Common myeloid progenitor, CD34-positive (primary cell): ENCODE measurements around the gene TMEM253.

Source experiments
- CTCF ChIA-PET: fragments of 350-600 bp; sonication (Branson Sonifier 250); formaldehyde crosslinking; loops from one replicate; lab custom pipeline; 2021; ENCODE audit warnings: antibody characterized with exemption; lab: Charles Lee
- POLR2A ChIA-PET: fragments of 350-600 bp; sonication (Branson Sonifier 250); formaldehyde crosslinking; loops from one replicate; lab custom pipeline; 2021; ENCODE audit warnings: antibody characterized with exemption; lab: Charles Lee
- DNase-seq, 3 donors: peaks; one replicate each; pipeline versions ENCODE4 v3.0.0 to v3.0.0-alpha.2; 2013
- H3K27ac ChIP-seq, 2 experiments: 1 replicate in 1 of 2; 2 replicates in 1 of 2; pipeline ENCODE4 v1.7.0; 2013; ENCODE audit warnings: inconsistent platforms in 2 of 2, low read length in 2 of 2, mild to moderate bottlenecking in 2 of 2, low read depth in 1 of 2, moderate library complexity in 1 of 2; ENCODE audit not compliant: severe bottlenecking in 2 of 2, insufficient read depth in 1 of 2, poor library complexity in 1 of 2
- H3K27me3 ChIP-seq, 5 experiments: replicated peaks in 2 of 5; 1 replicate in 3 of 5; 2 replicates in 2 of 5; pipeline versions ENCODE4 v1.6.1 to v1.7.0; 2013; ENCODE audit warnings: low read length in 4 of 5, mild to moderate bottlenecking in 2 of 5, moderate library complexity in 2 of 5, inconsistent platforms in 1 of 5; ENCODE audit not compliant: insufficient read depth in 5 of 5, control insufficient read depth in 4 of 5
- H3K36me3 ChIP-seq, 4 experiments: 1 replicate in 2 of 4; 2 replicates in 2 of 4; pipeline versions ENCODE4 v1.6.1 to v1.7.0; 2013; ENCODE audit warnings: low read length in 3 of 4, control low read depth in 1 of 4, mild to moderate bottlenecking in 1 of 4; ENCODE audit not compliant: control insufficient read depth in 4 of 4, insufficient read depth in 4 of 4
- H3K4me1 ChIP-seq, 4 experiments: 1 replicate in 3 of 4; 2 replicates in 1 of 4; pipeline versions ENCODE4 v1.6.1 to v1.7.1; 2013; ENCODE audit warnings: low read length in 3 of 4, mild to moderate bottlenecking in 3 of 4, control low read depth in 1 of 4, inconsistent platforms in 1 of 4, moderate library complexity in 1 of 4; ENCODE audit not compliant: control insufficient read depth in 4 of 4, insufficient read depth in 4 of 4; ENCODE audit errors: control extremely low read depth in 1 of 4
- H3K4me3 ChIP-seq, 7 experiments: 1 replicate in 4 of 7; 2 replicates in 3 of 7; pipeline versions ENCODE4 v1.5.1 to v1.7.0; 2013; ENCODE audit warnings: mild to moderate bottlenecking in 7 of 7, low read length in 6 of 7, moderate library complexity in 6 of 7, inconsistent platforms in 2 of 7, low read depth in 2 of 7, control low read depth in 1 of 7; ENCODE audit not compliant: insufficient read depth in 4 of 7, control insufficient read depth in 1 of 7; ENCODE audit errors: extremely low read depth in 1 of 7
- H3K9me3 ChIP-seq, 5 experiments: 1 replicate in 4 of 5; 2 replicates in 1 of 5; pipeline versions ENCODE4 v1.6.1 to v1.7.1; 2013; ENCODE audit warnings: low read length in 4 of 5, mild to moderate bottlenecking in 2 of 5, inconsistent platforms in 1 of 5, low read depth in 1 of 5, moderate library complexity in 1 of 5; ENCODE audit not compliant: control insufficient read depth in 4 of 5, insufficient read depth in 2 of 5; ENCODE audit errors: control extremely low read depth in 1 of 5
- WGBS: methylation state at CpG from one replicate; pipeline ENCODE4 v1.1.5; 2013; ENCODE audit not compliant: insufficient coverage; 5-methylcytosine and 5-hydroxymethylcytosine counted together

Gene TMEM253

DNA sequence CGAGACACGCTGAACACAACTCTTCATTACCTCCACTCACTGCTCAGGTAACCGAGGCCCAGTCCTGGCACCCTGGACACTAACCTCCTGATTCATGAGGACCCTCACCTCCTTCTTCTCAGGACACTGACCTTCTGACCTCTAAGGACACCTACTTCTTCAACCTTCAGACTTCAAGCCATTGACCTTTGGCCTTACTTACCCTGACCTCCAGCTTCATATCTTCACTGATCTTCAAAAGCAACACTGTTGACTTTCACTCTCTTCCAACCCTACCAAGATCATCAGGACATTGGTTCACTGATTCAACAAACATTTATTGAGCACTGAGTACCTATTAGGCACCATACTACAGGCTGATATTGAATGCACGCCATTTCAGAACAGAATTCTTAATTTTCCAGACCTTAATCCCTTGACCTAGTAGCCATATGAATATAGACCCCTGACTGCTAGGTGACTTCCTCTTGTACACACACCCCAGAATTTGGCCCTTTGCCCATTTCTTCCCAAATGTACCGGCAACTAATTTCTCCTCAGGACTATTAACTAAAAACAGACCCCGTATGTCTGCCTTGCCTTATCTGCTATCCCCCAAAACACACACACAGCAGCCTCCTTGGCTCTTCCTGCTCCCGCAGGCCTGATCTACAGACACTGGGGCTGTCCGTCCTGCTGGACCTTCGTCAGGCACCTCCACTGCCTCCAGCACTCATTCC, 25.0 kb upstream of the TMEM253 start:
- POLR2A ChIA-PET = no interaction called here
- no peak for DNase-seq
- WGBS = 97% methylated on average over 9 of the region's 9 CpGs
- no peaks in the 10 kb centered on the region for H3K9me3 ChIP-seq
- no peak overlapping the region for H3K27ac ChIP-seq
- peaks cover 5 to 23% (median 20%) of the 10 kb centered on the region in 4 experiments for H3K4me1 ChIP-seq
- no peak overlapping the region for H3K4me3 ChIP-seq
- peaks cover 2 to 60% (median 40%) of the 10 kb centered on the region in 4 experiments for H3K36me3 ChIP-seq
- no peaks in the 10 kb centered on the region for H3K27me3 ChIP-seq
- CTCF ChIA-PET = interaction anchor here (1.5 to 6.2 kb wide), 3 partner anchors 10 to 29 kb away, joined by 3 to 124 read pairs (median 12); no protein-coding TSS in a partner anchor

DNA sequence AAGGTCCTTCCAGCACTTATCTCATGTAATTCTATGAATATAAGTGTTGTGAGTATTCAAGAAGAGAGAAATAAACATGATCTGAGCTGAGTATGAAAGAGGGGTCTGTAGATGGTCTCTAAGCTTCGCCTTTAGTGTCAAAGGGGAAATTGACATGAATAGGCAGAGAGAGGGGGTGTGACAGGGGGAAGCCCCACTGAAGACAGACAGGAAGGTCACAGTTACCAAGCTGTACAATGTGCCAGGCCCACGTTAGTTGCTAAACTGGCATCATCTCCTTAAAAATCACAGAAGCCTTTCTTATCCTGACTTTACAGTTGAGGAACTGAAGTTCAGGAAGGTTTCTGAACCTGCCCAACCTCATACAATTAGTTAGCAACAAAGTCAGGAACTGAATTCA, 23.2 kb upstream of the TMEM253 start:
- WGBS = 100% methylated on average over 2 of the region's 2 CpGs
- POLR2A ChIA-PET = no interaction called here
- H3K4me3 ChIP-seq = no peak overlapping the region
- H3K36me3 ChIP-seq = peaks cover 2 to 76% (median 51%) of the 10 kb centered on the region in 4 experiments
- H3K9me3 ChIP-seq = no peaks in the 10 kb centered on the region
- no peak overlapping the region for H3K27ac ChIP-seq
- no peaks in the 10 kb centered on the region for H3K27me3 ChIP-seq
- CTCF ChIA-PET = interaction anchor here (1.0 to 3.9 kb wide), 5 partner anchors 9 to 27 kb away, joined by 3 to 15 read pairs (median 7); no protein-coding TSS in a partner anchor
- no peak for DNase-seq
- peaks cover 0 to 7% (median 4%) of the 10 kb centered on the region in 4 experiments for H3K4me1 ChIP-seq

DNA sequence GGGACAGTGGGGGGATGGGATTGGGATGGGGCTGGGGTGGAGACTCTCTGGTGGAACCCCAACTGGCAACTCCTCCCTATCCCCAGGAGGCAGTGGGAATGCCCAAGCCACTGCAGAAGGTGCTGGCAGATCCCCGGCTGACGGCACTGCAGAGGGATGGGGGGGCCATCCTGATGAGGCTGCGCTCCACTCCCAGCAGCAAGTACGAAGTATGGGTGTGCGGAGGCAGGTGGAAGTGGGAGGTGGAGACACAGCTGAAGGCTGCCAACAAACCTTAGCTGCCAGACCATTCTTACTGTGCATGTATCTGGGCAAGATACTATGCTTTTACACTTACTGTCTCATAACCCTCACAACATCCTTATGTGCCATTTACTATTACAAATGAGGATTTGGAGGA, 22.6 kb upstream of the TMEM253 start:
- WGBS = 100% methylated on average over 3 of the region's 5 CpGs
- peaks cover 0 to under 1% (median 0%) of the 10 kb centered on the region in 4 experiments for H3K4me1 ChIP-seq
- no peaks in the 10 kb centered on the region for H3K9me3 ChIP-seq
- no peak overlapping the region for H3K4me3 ChIP-seq
- ChIA-PET POLR2A (no interaction called here), CTCF (interaction anchor here (1.0 to 3.9 kb wide), 5 partner anchors 9 to 26 kb away, joined by 3 to 15 read pairs (median 7); no protein-coding TSS in a partner anchor)
- no peak overlapping the region for H3K27ac ChIP-seq
- DNase-seq = no peak
- H3K27me3 ChIP-seq = no peaks in the 10 kb centered on the region
- H3K36me3 ChIP-seq = peaks cover 2 to 81% (median 51%) of the 10 kb centered on the region in 4 experiments

DNA sequence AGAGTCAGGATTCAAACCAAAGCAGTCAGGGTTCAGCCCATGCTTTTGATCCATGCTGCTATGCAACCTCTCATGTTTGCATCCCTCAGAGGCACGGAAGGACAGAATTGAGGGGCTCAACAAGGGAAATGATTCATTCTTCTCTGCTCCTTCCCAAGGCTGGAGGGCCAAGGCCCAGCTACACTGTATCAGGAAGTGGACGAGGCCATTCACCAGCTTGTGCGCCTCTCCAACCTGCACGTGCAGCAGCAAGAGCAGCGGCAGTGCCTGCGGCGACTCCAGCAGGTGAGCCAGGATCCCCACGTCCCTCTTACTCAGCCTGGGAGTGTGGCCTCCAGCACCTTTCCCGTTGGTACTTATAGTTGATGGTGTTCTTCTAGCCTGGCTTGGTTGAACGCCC, 22.1 kb upstream of the TMEM253 start:
- H3K27me3 ChIP-seq = no peaks in the 10 kb centered on the region
- no peak for DNase-seq
- POLR2A ChIA-PET = no interaction called here
- H3K4me1 ChIP-seq = no peaks in the 10 kb centered on the region
- H3K36me3 ChIP-seq = peaks cover 2 to 78% (median 51%) of the 10 kb centered on the region in 4 experiments
- CTCF ChIA-PET = interaction anchor here (1.0 to 3.9 kb wide), 8 partner anchors 8 to 29 kb away, joined by 3 to 15 read pairs (median 6); partner anchors contain the start of gene ARHGEF40
- no peak overlapping the region for H3K4me3 ChIP-seq
- no peaks in the 10 kb centered on the region for H3K9me3 ChIP-seq
- H3K27ac ChIP-seq = no peak overlapping the region
- 97% methylated on average over 8 of the region's 10 CpGs for WGBS

DNA sequence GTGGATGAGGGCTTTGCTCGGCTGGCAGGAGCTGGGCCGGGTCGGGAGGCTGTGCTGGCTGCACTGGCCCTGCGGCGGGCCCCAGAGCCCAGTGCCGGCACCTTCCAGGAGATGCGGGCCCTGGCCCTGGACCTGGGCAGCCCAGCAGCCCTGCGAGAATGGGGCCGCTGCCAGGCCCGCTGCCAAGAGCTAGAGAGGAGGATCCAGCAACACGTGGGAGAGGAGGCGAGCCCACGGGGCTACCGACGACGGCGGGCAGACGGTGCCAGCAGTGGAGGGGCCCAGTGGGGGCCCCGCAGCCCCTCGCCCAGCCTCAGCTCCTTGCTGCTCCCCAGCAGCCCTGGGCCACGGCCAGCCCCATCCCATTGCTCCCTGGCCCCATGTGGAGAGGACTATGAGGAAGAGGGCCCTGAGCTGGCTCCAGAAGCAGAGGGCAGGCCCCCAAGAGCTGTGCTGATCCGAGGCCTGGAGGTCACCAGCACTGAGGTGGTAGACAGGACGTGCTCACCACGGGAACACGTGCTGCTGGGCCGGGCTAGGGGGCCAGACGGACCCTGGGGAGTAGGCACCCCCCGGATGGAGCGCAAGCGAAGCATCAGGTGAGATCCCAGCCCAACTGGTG, 19.2 kb upstream of the TMEM253 start:
- no peaks in the 10 kb centered on the region for H3K27me3 ChIP-seq
- no peaks in the 10 kb centered on the region for H3K4me1 ChIP-seq
- POLR2A ChIA-PET = no interaction called here
- WGBS = 93% methylated on average over 27 of the region's 30 CpGs
- H3K27ac ChIP-seq = no peak overlapping the region
- DNase-seq = no peak
- CTCF ChIA-PET = interaction anchor here (2.1 to 9.9 kb wide), 3 partner anchors 9 to 23 kb away, joined by 6 to 124 read pairs (median 18); partner anchors contain the start of gene ARHGEF40
- no peaks in the 10 kb centered on the region for H3K9me3 ChIP-seq
- peaks cover 4 to 73% (median 48%) of the 10 kb centered on the region in 4 experiments for H3K36me3 ChIP-seq
- H3K4me3 ChIP-seq = no peak overlapping the region

DNA sequence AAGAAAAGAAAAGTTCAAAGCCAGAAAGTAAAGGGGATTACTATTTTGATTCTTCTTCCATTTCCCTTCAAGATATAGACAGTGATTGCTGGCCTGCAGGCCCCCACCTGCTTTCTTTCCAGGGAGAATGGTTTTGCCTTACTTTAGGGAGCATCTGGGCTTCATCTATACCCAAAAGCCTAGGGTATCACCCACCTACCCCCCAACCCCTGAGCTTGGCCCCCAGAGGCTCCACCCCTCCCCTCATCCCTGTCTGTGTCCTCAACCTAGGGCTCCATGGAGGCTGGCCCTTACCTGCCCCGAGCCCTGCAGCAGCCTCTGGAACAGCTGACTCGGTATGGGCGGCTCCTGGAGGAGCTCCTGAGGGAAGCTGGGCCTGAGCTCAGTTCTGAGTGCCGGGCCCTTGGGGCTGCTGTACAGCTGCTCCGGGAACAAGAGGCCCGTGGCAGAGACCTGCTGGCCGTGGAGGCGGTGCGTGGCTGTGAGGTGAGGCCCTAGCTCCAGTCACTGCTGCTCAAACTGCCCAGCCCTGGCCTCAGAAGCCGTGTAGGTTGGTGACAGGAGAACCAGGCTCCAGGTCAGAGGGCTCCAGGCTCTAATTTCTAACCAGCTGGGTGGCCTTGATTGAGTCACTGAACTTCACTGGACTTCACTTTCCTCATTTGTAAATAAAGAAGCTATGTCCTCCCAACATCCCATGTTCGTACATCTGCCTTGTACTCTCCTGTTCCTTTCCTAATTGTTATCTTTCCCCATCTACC, 17.1 kb upstream of the TMEM253 start:
- WGBS = 96% methylated on average over 11 of the region's 11 CpGs
- H3K36me3 ChIP-seq = peaks cover 4 to 63% (median 39%) of the 10 kb centered on the region in 4 experiments
- H3K4me3 ChIP-seq = no peak overlapping the region
- CTCF ChIA-PET = interaction anchor here (1.0 to 9.9 kb wide), 9 partner anchors 9 to 68 kb away, joined by 3 to 124 read pairs (median 6); partner anchors contain the start of gene ARHGEF40
- H3K4me1 ChIP-seq = peaks cover 0 to 14% (median 10%) of the 10 kb centered on the region in 4 experiments
- H3K27me3 ChIP-seq = no peaks in the 10 kb centered on the region
- POLR2A ChIA-PET = no interaction called here
- no peaks in the 10 kb centered on the region for H3K9me3 ChIP-seq
- no peak overlapping the region for H3K27ac ChIP-seq
- DNase-seq = no peak
